Adrenal gland (tissue), 12 donors: ENCODE results near the gene OTULIN. TPM values are rescaled to one million over a fixed set of nuclear protein-coding genes. Genes with fewer than 3 reads are reported as not detected.

ENCODE experiments used
- DNase-seq, 7 donors: peaks; one replicate each; pipeline ENCODE4 v3.0.0-alpha.2; 2019 to 2020
- H3K27ac ChIP-seq, 5 donors: fragments of 200-600 bp; sonication (generic) in 4 of 5; 1 replicate in 3 of 5; 2 replicates in 2 of 5; pipeline versions ENCODE4 v1.5.1 to v1.8.0; 2016 to 2020; ENCODE audit warnings: mild to moderate bottlenecking in 1 of 5
- H3K27me3 ChIP-seq: fragments of 200-600 bp; 2 replicates; pipeline ENCODE4 v1.8.0; 2021
- H3K36me3 ChIP-seq, 2 donors: fragments of 200-600 bp; replicated peaks in 1 of 2; 1 replicate in 1 of 2; 2 replicates in 1 of 2; pipeline versions ENCODE4 v1.5.1 to v1.8.0; 2018 to 2022
- H3K4me1 ChIP-seq, 2 donors: fragments of 200-600 bp; replicated peaks in 1 of 2; 1 replicate in 1 of 2; 2 replicates in 1 of 2; pipeline versions ENCODE4 v1.5.1 to v1.8.0; 2018 to 2021
- H3K4me3 ChIP-seq, 4 donors: fragments of 200-600 bp; sonication (generic) in 3 of 4; one replicate each; pipeline ENCODE4 v1.5.1; 2016 to 2018
- H3K9me3 ChIP-seq, 3 donors: fragments of 200-600 bp; sonication (generic) in 1 of 3; replicated peaks in 1 of 3; 1 replicate in 2 of 3; 2 replicates in 1 of 3; pipeline versions ENCODE4 v1.5.1 to v1.8.0; 2016 to 2021
- CTCF ChIP-seq, 6 experiments: fragments of 450-650 bp in 4 of 6; fragments of 200-600 bp in 2 of 6; sonication (generic) in 1 of 6; IDR thresholded peaks; 1 replicate in 5 of 6; 2 replicates in 1 of 6; pipeline versions ENCODE4 v1.5.1 to v1.8.0; 2016 to 2021; ENCODE audit warnings: antibody characterized with exemption in 6 of 6, mild to moderate bottlenecking in 2 of 6, moderate library complexity in 1 of 6
- POLR2A ChIP-seq, 2 donors: fragments of 450-650 bp; IDR thresholded peaks; one replicate each; pipeline ENCODE4 v1.6.1; 2017; ENCODE audit warnings: antibody characterized with exemption in 2 of 2, mild to moderate bottlenecking in 2 of 2, moderate library complexity in 1 of 2
- WGBS, 4 donors: extraction: QIAGEN DNeasy Blood & Tissue Kit in 2 of 4; methylation state at CpG; one replicate each; pipeline versions ENCODE4 v1.1.5 to v1.1.7; 2013 to 2017; 5-methylcytosine and 5-hydroxymethylcytosine counted together
- intact Hi-C, 2 donors: fragments of 100-400 bp; cut with DNase I; formaldehyde crosslinking; loops; one replicate each; pipeline versions ENCODE4 v1.14.1 to v1.15.0; 2022 to 2023
- polyA plus RNA-seq, 3 donors: library from polyadenylated mRNA; stranded (reverse); fragments of 200-250 nt in 2 of 3; fragments of 350-450 nt in 1 of 3; fragmentation: Illumina TruSeq in 1 of 3; extraction: RNeasy Lipid Tissue Mini Kit (QIAGEN cat#74804) in 1 of 3; gene quantifications; one replicate each; pipeline ENCODE4 v1.2.3, GENCODE V29; 2013 to 2014
- total RNA-seq, 9 donors: library from RNA; depleted of rRNA in 4 of 9; stranded (reverse); fragments of >200 nt in 4 of 9; fragments of 120-200 nt in 1 of 9; fragmentation: NEBNext Ultra II Directional in 1 of 9; extraction: Animal tissue kit (Norgen Biotek cat#: 25700) in 1 of 9; gene quantifications; one replicate each; pipeline versions ENCODE4 v1.1.0 to v1.2.4, GENCODE V29; 2013 to 2023
- donor health status: healthy with polysubstance abuse.
- donor health status: Bipolar disorder and iron deficiency.
- donor health status: DM: yes; HTN: yes; CAD: no.
- donor health status: DM: no; HTN: no; CAD: no.
- donor health status: DM: no; HTN: no; CAD: no.
- donor health status: DM: yes; HTN: yes; CAD: no.

OTULIN gene
- total and polyA plus RNA-seq, 12 donors = 2.8 to 40.8 (median 20.4) TPM

GRCh38 chr5:14730881-14731280 is 66.4 kb downstream of the OTULIN start:
- Histone ChIP-seq H3K9me3 (no peaks in the 10 kb centered on the region), H3K4me1 (no peaks in the 10 kb centered on the region), H3K27ac (no peak overlapping the region), H3K36me3 (no peaks in the 10 kb centered on the region), H3K4me3 (no peak overlapping the region), H3K27me3 (no peaks in the 10 kb centered on the region)
- no peak for TF ChIP-seq POLR2A (IDR thresholded peaks at IDR 0.05)
- no peak for TF ChIP-seq CTCF (IDR thresholded peaks at IDR 0.05)
- intact Hi-C loops = no loop called here
- WGBS, 4 donors = 74 to 81% (median 78%) methylated on average over 14 to 15 of the region's 15 CpGs
- no peak for DNase-seq

DNA sequence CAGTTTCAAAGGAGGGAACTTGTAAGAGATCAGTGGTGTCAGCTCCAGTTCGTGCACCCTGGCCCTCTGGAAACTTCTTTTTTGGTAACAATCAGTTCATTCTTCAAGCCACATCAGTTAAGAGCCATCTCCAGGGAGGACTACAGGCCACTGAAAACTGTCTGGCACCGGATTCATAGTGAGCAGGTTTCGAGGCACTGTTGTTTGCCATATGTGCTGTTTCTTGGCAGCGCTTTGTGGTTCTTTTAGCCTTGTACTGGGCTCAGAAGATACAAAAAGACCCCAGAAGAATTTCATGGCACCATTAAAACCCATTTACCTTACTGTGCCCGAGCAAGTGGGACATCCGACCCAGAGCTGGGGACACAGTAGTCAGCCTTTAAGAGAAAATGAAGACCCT is 68.5 kb downstream of the OTULIN start:
- Histone ChIP-seq H3K27me3 (no peaks in the 10 kb centered on the region), H3K27ac (no peak overlapping the region), H3K36me3 (no peaks in the 10 kb centered on the region), H3K9me3 (no peaks in the 10 kb centered on the region), H3K4me1 (no peaks in the 10 kb centered on the region), H3K4me3 (no peak overlapping the region)
- 89 to 94% (median 91%) methylated on average over 6 of the region's 6 CpGs for WGBS, 4 donors
- no peak for TF ChIP-seq CTCF (IDR thresholded peaks at IDR 0.05)
- no peak for TF ChIP-seq POLR2A (IDR thresholded peaks at IDR 0.05)
- intact Hi-C loops = no loop called here
- DNase-seq = no peak

- no peak for TF ChIP-seq POLR2A (IDR thresholded peaks at IDR 0.05)
- no peak for TF ChIP-seq CTCF (IDR thresholded peaks at IDR 0.05)
- Histone ChIP-seq H3K4me1 (no peaks in the 10 kb centered on the region), H3K36me3 (no peaks in the 10 kb centered on the region), H3K27ac (no peak overlapping the region), H3K27me3 (no peaks in the 10 kb centered on the region), H3K4me3 (no peak overlapping the region), H3K9me3 (no peaks in the 10 kb centered on the region)
- intact Hi-C loops = no loop called here
- no peak for DNase-seq
- 92 to 98% (median 94%) methylated on average over 16 of the region's 16 CpGs for WGBS, 4 donors
Measured at GRCh38 chr5:14733661-14734060, 69.1 kb downstream of the OTULIN start.

- no peaks in the 10 kb centered on the region for H3K27me3 ChIP-seq
- WGBS, 4 donors = 86 to 95% (median 91%) methylated on average over 13 of the region's 13 CpGs
- TF ChIP-seq CTCF (IDR thresholded peaks at IDR 0.05) (no peak), POLR2A (IDR thresholded peaks at IDR 0.05) (no peak)
- H3K9me3 ChIP-seq = no peaks in the 10 kb centered on the region
- intact Hi-C loops = no loop called here
- DNase-seq = no peak
- H3K36me3 ChIP-seq = no peaks in the 10 kb centered on the region
- H3K27ac ChIP-seq = no peak overlapping the region
- H3K4me3 ChIP-seq = no peak overlapping the region
- H3K4me1 ChIP-seq = no peaks in the 10 kb centered on the region
Measured at GRCh38 chr5:14734396-14734795, 69.9 kb downstream of the OTULIN start.
